GM12874 (cell line): ENCODE results near the gene PRKAG2.

ENCODE experiments used
- CTCF ChIP-seq: IDR thresholded peaks from 2 replicates; pipeline ENCODE4 v1.5.1; 2011; ENCODE audit warnings: low read depth, mild to moderate bottlenecking, control low read depth, low read length, moderate library complexity; ENCODE audit not compliant: insufficient read depth

Gene PRKAG2

GRCh38 chr7:151849008-151849878 lies 27.7 kb downstream of the PRKAG2 start:
- no peak for TF ChIP-seq CTCF

GRCh38 chr7:151847681-151848081 lies 29.2 kb downstream of the PRKAG2 start:
- TF ChIP-seq CTCF, result no peak

GRCh38 chr7:151847136-151847535 lies 29.8 kb downstream of the PRKAG2 start:
- TF ChIP-seq CTCF, result no peak

- no peak for TF ChIP-seq CTCF
These were observed 31.3 kb downstream of the PRKAG2 start for GRCh38 chr7:151845412-151846205.

- no peak for TF ChIP-seq CTCF
These were observed 32.1 kb downstream of the PRKAG2 start for GRCh38 chr7:151844825-151845200.

GRCh38 chr7:151844071-151844824 lies 32.7 kb downstream of the PRKAG2 start:
- TF ChIP-seq CTCF, result no peak

GRCh38 chr7:151843181-151843580 lies 33.7 kb downstream of the PRKAG2 start:
- no peak for TF ChIP-seq CTCF
